NAMALWA (cell line): ENCODE data around the gene ANKRD6.
"Not testable (repeated sequence)": the region's sequence is repeated elsewhere in the genome, so short reads cannot be mapped to it uniquely, and the experiment has no call there.

ENCODE experiments used
- DNase-seq: peaks from one replicate; pipeline ENCODE4 v3.0.0-alpha.2; 2015; ENCODE audit warnings: low spot score

The ANKRD6 gene

GRCh38 chr6:89602166-89602565 lies 169.2 kb downstream of the ANKRD6 start:
- DNase-seq = no peak

GRCh38 chr6:89604653-89605052 lies 171.7 kb downstream of the ANKRD6 start:
- DNase-seq = no peak

GRCh38 chr6:89605861-89606260 lies 172.9 kb downstream of the ANKRD6 start:
- DNase-seq = no peak

GRCh38 chr6:89610149-89610642 lies 177.2 kb downstream of the ANKRD6 start:
- peak; percentile 81 for DNase-seq

GRCh38 chr6:89611666-89612065 lies 178.7 kb downstream of the ANKRD6 start:
- no peak for DNase-seq

GRCh38 chr6:89612121-89612520 lies 179.2 kb downstream of the ANKRD6 start:
- DNase-seq = no peak

GRCh38 chr6:89613790-89614189 lies 180.8 kb downstream of the ANKRD6 start:
- no peak for DNase-seq

GRCh38 chr6:89615882-89616281 lies 182.9 kb downstream of the ANKRD6 start:
- DNase-seq = no peak

- no peak for DNase-seq
Observed at GRCh38 chr6:89616531-89616930, 183.6 kb downstream of the ANKRD6 start.

- no peak for DNase-seq
Observed at GRCh38 chr6:89618026-89618425, 185.1 kb downstream of the ANKRD6 start.

GRCh38 chr6:89619567-89619966 lies 186.6 kb downstream of the ANKRD6 start:
- DNase-seq = no peak

GRCh38 chr6:89623749-89624148 lies 190.8 kb downstream of the ANKRD6 start:
- DNase-seq = no peak

- DNase-seq = no peak
Observed at GRCh38 chr6:89630488-89630887, 197.5 kb downstream of the ANKRD6 start.

GRCh38 chr6:89636412-89636811 lies 203.5 kb downstream of the ANKRD6 start:
- not testable (repeated sequence) for DNase-seq

GRCh38 chr6:89637960-89638319 lies 205.0 kb downstream of the ANKRD6 start:
- no peak for DNase-seq

GRCh38 chr6:89638320-89639195 lies 205.6 kb downstream of the ANKRD6 start, which contains the start of gene LYRM2:
Gene LYRM2, minus strand, starts transcription at chr6:89638747. Its CDS starts 31 bp downstream, at chr6:89638716.
- DNase-seq = peak; percentile 95

GRCh38 chr6:89640804-89641203 lies 207.9 kb downstream of the ANKRD6 start:
- no peak for DNase-seq

GRCh38 chr6:89641581-89641980 lies 208.6 kb downstream of the ANKRD6 start:
- DNase-seq = not testable (repeated sequence)

GRCh38 chr6:89642956-89643355 lies 210.0 kb downstream of the ANKRD6 start:
- no peak for DNase-seq

GRCh38 chr6:89643406-89643805 lies 210.5 kb downstream of the ANKRD6 start:
- DNase-seq = no peak

GRCh38 chr6:89644864-89645263 lies 211.9 kb downstream of the ANKRD6 start:
- no peak for DNase-seq

GRCh38 chr6:89649682-89650081 lies 216.7 kb downstream of the ANKRD6 start:
- no peak for DNase-seq

- no peak for DNase-seq
Observed at GRCh38 chr6:89650579-89650978, 217.6 kb downstream of the ANKRD6 start.

- DNase-seq = no peak
Observed at GRCh38 chr6:89655122-89655521, 222.2 kb downstream of the ANKRD6 start.
